Neural cell (in vitro differentiated cells): ENCODE data around the gene FAM83C. TPM values are rescaled to one million over a fixed set of nuclear protein-coding genes. Genes with fewer than 3 reads are reported as not detected.
"Not testable (repeated sequence)": the region's sequence is repeated elsewhere in the genome, so short reads cannot be mapped to it uniquely, and the experiment has no call there.

Experiments
- H2AFZ ChIP-seq: fragments of 200-600, 300-800 bp; sonication (generic), shearing (Covaris generic); 2 replicates; pipeline ENCODE4 v1.6.0; 2014; ENCODE audit warnings: low read depth, mild to moderate bottlenecking, antibody characterized with exemption, low read length, moderate library complexity
- H3F3A ChIP-seq: fragments of 200-600 bp; shearing (Covaris generic); 2 replicates; pipeline ENCODE4 v1.6.1; 2016; ENCODE audit warnings: mild to moderate bottlenecking, moderate library complexity, mixed read lengths, antibody characterized with exemption, low read length; ENCODE audit not compliant: insufficient read depth, poor library complexity, severe bottlenecking
- H3K27ac ChIP-seq: fragments of 200-600, 300-800 bp; sonication (generic), shearing (Covaris generic); 2 replicates; pipeline ENCODE4 v1.5.1; 2014; ENCODE audit warnings: mild to moderate bottlenecking, low read length, moderate library complexity
- H3K27me3 ChIP-seq: fragments of 300-800, 200-600 bp; sonication (generic), shearing (Covaris generic); 2 replicates; pipeline ENCODE4 v1.6.0; 2014; ENCODE audit warnings: mild to moderate bottlenecking, low read depth, low read length, moderate library complexity; ENCODE audit not compliant: insufficient read depth
- H3K36me3 ChIP-seq: fragments of 300-800, 200-600 bp; sonication (generic), shearing (Covaris generic); 2 replicates; pipeline ENCODE4 v1.5.1; 2014; ENCODE audit warnings: mild to moderate bottlenecking, antibody characterized with exemption, low read length, moderate library complexity; ENCODE audit not compliant: insufficient read depth
- H3K4me2 ChIP-seq: fragments of 300-800, 200-600 bp; sonication (generic), shearing (Covaris generic); 2 replicates; pipeline ENCODE4 v1.6.0; 2014; ENCODE audit warnings: mild to moderate bottlenecking, low read length
- H3K4me3 ChIP-seq: fragments of 300-800, 200-600 bp; sonication (generic), shearing (Covaris generic); 2 replicates; pipeline ENCODE4 v1.5.1; 2014; ENCODE audit warnings: mild to moderate bottlenecking, low read length, moderate library complexity
- H3K79me2 ChIP-seq: fragments of 200-600 bp; shearing (Covaris generic); replicated peaks from 2 replicates; pipeline ENCODE4 v1.6.0; 2014; ENCODE audit warnings: mild to moderate bottlenecking, low read length, moderate library complexity; ENCODE audit not compliant: insufficient read depth
- H3K9ac ChIP-seq: fragments of 300-800, 200-600 bp; sonication (generic), shearing (Covaris generic); 2 replicates; pipeline ENCODE4 v1.6.1; 2016; ENCODE audit warnings: mild to moderate bottlenecking, low read length, mixed read lengths
- H3K9me2 ChIP-seq: fragments of 200-600 bp; shearing (Covaris generic); 2 replicates; pipeline ENCODE4 v1.6.1; 2016; ENCODE audit warnings: mild to moderate bottlenecking, low read length, mixed read lengths; ENCODE audit not compliant: insufficient read depth
- H3K9me3 ChIP-seq: fragments of 200-600, 300-800 bp; sonication (generic), shearing (Covaris generic); 2 replicates; pipeline ENCODE4 v1.6.1; 2016; ENCODE audit warnings: mild to moderate bottlenecking, mixed run types, low read length, moderate library complexity, mixed read lengths
- H4K20me1 ChIP-seq: fragments of 200-600 bp; shearing (Covaris generic); 2 replicates; pipeline ENCODE4 v1.6.1; 2016; ENCODE audit warnings: mild to moderate bottlenecking, mixed run types; ENCODE audit not compliant: insufficient read depth
- EP300 ChIP-seq: fragments of 450-650 bp; conservative IDR thresholded peaks from 2 replicates; pipeline ENCODE4 v1.6.1; 2014; ENCODE audit warnings: antibody characterized with exemption, mild to moderate bottlenecking, moderate library complexity; ENCODE audit not compliant: poor library complexity, severe bottlenecking
- EZH2 ChIP-seq: fragments of 200-600, 300-800 bp; shearing (Covaris generic), sonication (generic); IDR thresholded peaks from 2 replicates; pipeline ENCODE4 v1.6.1; 2014; ENCODE audit warnings: antibody characterized with exemption, low read length, borderline replicate concordance, mild to moderate bottlenecking; ENCODE audit not compliant: insufficient read depth, poor library complexity, severe bottlenecking
- MXI1 ChIP-seq: fragments of 450-650 bp; conservative IDR thresholded peaks from 2 replicates; pipeline ENCODE4 v1.6.1; 2014; ENCODE audit warnings: antibody characterized with exemption, mild to moderate bottlenecking; ENCODE audit not compliant: poor library complexity, severe bottlenecking
- POLR2AphosphoS5 ChIP-seq: IDR thresholded peaks from 2 replicates; pipeline ENCODE4 v1.6.1; 2012
- RAD21 ChIP-seq: fragments of 450-650 bp; conservative IDR thresholded peaks from 2 replicates; pipeline ENCODE4 v1.6.1; 2014; ENCODE audit warnings: antibody characterized with exemption, mild to moderate bottlenecking, moderate library complexity
- SMC3 ChIP-seq: fragments of 450-650 bp; conservative IDR thresholded peaks from 2 replicates; pipeline ENCODE4 v1.6.1; 2014; ENCODE audit warnings: antibody characterized with exemption, mild to moderate bottlenecking, moderate library complexity; ENCODE audit not compliant: poor library complexity
- TAF1 ChIP-seq: IDR thresholded peaks from 2 replicates; pipeline ENCODE4 v1.6.1; 2012; ENCODE audit warnings: low read depth
- polyA plus RNA-seq: library from polyadenylated mRNA; depleted of rRNA; stranded (reverse); fragments of >200 nt; gene quantifications from 2 replicates; pipeline ENCODE4 v1.2.3, GENCODE V29; 2014
- TF ChIP-seq, protein P1 (sequence below): IDR thresholded peaks from 2 replicates; pipeline ENCODE4 v1.6.1; 2012; ENCODE audit warnings: borderline replicate concordance
- TF ChIP-seq, protein P2 (sequence below): fragments of 450-650 bp; IDR thresholded peaks from 2 replicates; pipeline ENCODE4 v1.5.1; 2014; ENCODE audit warnings: antibody characterized with exemption, mild to moderate bottlenecking, moderate library complexity; ENCODE audit not compliant: poor library complexity, severe bottlenecking

The FAM83C gene
- polyA plus RNA-seq, 1 donor from 2014 or later = not detected

DNA sequence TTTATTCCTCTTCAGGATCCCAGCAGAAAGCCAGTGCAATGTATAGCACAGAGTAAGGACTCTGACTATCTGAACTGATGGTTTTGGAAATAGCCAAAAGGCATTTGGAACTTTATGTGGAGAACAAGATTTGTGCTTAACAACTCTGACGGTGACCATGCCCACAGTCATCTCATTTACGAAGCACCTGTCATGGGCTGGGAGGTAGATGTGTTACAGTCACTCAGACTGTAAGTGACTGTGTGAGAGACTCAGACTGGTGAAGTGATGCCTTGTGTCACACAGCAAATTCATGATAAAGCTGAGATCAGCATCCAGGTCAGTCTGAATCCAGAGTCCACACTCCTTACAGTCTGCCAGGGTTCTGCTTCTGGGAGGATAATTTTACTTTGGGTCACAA lies 23.9 kb upstream of the FAM83C start:
- no peak overlapping the region for H3K9ac ChIP-seq
- no peaks in the 10 kb centered on the region for H3K79me2 ChIP-seq
- H4K20me1 ChIP-seq = no peaks in the 10 kb centered on the region
- H3K4me3 ChIP-seq = no peak overlapping the region
- H2AFZ ChIP-seq = no peak overlapping the region
- H3F3A ChIP-seq = no peaks in the 10 kb centered on the region
- TF ChIP-seq TAF1 = no peak
- no peaks in the 10 kb centered on the region for H3K9me3 ChIP-seq
- no peaks in the 10 kb centered on the region for H3K27me3 ChIP-seq
- no peaks in the 10 kb centered on the region for H3K9me2 ChIP-seq
- no peaks in the 10 kb centered on the region for H3K36me3 ChIP-seq
- H3K4me2 ChIP-seq = no peak overlapping the region
- no peak overlapping the region for H3K27ac ChIP-seq

DNA sequence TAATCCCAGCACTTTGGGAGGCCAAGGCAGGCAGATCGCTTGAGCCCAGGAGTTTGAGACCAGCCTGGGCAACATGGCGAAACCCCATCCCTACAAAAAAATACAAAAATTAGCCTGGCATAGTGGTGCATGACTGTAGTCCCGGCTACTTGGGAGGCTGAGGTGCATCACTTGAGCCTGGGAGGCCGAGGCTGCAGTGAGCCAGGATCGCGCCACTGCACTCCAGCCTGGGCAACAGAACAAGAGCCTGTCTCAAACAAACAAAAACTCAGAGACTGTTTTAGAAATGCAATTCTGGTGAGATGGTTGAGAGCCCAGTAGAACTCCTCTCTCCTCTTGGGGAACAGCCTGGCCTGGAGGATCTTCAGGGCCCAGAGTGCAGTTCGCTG lies 23.4 kb upstream of the FAM83C start:
- H3F3A ChIP-seq, H4K20me1 ChIP-seq, H3K79me2 ChIP-seq, H3K27me3 ChIP-seq, H3K36me3 ChIP-seq, H3K9me3 ChIP-seq, H3K4me3 ChIP-seq, H3K9me2 ChIP-seq, H2AFZ ChIP-seq, H3K27ac ChIP-seq, H3K4me2 ChIP-seq, H3K9ac ChIP-seq: not testable (repeated sequence)

DNA sequence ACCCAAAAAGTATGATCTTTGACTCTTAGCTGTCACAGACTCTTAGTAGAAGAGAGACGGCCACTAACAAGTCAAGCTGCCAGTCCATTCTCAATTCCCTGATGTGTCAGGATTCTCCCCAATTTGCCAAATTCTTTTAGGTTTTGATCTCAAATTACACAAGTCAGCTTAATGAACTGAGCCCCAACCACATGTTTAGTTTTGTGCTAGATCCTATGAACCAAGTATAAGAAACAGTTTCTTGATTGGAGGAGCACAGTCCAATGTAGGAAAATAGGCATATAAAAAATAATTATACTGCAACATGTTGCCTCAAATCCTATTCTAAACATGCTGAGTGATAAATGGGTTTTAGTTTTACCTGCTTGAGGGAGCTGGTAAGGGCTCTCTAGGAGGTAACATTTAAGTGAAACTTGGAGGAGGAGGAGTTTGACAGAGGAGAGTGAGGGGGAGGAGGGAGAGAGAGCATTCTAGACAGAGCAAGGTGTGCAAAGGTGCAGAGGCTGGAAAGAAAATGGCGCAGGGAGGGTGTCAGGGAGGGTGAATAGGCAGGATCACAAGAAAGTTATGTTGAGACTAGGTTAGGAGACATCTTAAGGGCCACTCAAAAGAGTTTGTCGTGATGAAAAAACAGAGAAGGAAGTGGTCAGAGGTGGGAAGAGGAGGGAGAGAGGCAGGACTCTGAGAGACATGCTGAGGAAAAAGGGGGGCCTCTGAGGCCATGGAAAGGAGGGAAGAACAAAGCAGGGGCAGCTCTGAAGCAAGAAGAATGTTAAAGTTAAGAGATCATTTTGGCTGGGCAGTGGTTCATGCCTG lies 22.8 kb upstream of the FAM83C start:
- Histone ChIP-seq H3K27me3 (no peaks in the 10 kb centered on the region), H3K9me2 (no peaks in the 10 kb centered on the region), H3K36me3 (no peaks in the 10 kb centered on the region), H3F3A (no peaks in the 10 kb centered on the region), H3K4me3 (no peak overlapping the region), H4K20me1 (no peaks in the 10 kb centered on the region), H3K27ac (no peak overlapping the region), H3K4me2 (no peak overlapping the region), H3K9me3 (no peaks in the 10 kb centered on the region), H2AFZ (no peak overlapping the region), H3K9ac (no peak overlapping the region), H3K79me2 (no peaks in the 10 kb centered on the region)
- no peak for TF ChIP-seq EZH2
- TF ChIP-seq EP300 = no peak
- no peak for TF ChIP-seq MXI1
- no peak for TF ChIP-seq SMC3

DNA sequence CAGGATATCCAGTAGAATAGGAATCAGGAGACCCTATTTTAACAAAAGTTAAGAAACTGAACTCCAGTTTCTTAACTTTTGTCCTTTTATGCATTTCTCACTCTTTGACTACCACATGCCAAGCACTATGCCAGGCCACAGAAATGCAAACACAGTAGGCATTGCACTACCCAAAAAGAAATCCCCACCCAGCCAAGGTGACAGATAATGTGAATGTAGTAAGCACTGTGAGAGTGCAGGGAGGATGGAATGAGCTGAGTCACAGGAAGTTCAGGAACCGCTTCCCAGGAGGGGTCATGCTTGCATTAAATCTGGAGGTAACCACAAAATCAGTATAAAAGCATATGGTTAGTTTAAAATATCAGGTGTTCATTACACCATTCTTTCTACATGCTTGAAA lies 20.1 kb upstream of the FAM83C start:
- Histone ChIP-seq H3K36me3 (no peaks in the 10 kb centered on the region), H3K4me2 (no peak overlapping the region), H3K9me2 (no peaks in the 10 kb centered on the region), H4K20me1 (no peaks in the 10 kb centered on the region), H2AFZ (no peak overlapping the region), H3K9ac (no peak overlapping the region), H3K9me3 (no peaks in the 10 kb centered on the region), H3F3A (no peaks in the 10 kb centered on the region), H3K27ac (no peak overlapping the region), H3K4me3 (no peak overlapping the region), H3K79me2 (no peaks in the 10 kb centered on the region), H3K27me3 (no peaks in the 10 kb centered on the region)
- TF ChIP-seq EP300 (no peak), MXI1 (no peak), SMC3 (no peak), RAD21 (no peak), TAF1 (no peak), EZH2 (no peak), POLR2AphosphoS5 (no peak)
- TF ChIP-seq, protein P1, sequence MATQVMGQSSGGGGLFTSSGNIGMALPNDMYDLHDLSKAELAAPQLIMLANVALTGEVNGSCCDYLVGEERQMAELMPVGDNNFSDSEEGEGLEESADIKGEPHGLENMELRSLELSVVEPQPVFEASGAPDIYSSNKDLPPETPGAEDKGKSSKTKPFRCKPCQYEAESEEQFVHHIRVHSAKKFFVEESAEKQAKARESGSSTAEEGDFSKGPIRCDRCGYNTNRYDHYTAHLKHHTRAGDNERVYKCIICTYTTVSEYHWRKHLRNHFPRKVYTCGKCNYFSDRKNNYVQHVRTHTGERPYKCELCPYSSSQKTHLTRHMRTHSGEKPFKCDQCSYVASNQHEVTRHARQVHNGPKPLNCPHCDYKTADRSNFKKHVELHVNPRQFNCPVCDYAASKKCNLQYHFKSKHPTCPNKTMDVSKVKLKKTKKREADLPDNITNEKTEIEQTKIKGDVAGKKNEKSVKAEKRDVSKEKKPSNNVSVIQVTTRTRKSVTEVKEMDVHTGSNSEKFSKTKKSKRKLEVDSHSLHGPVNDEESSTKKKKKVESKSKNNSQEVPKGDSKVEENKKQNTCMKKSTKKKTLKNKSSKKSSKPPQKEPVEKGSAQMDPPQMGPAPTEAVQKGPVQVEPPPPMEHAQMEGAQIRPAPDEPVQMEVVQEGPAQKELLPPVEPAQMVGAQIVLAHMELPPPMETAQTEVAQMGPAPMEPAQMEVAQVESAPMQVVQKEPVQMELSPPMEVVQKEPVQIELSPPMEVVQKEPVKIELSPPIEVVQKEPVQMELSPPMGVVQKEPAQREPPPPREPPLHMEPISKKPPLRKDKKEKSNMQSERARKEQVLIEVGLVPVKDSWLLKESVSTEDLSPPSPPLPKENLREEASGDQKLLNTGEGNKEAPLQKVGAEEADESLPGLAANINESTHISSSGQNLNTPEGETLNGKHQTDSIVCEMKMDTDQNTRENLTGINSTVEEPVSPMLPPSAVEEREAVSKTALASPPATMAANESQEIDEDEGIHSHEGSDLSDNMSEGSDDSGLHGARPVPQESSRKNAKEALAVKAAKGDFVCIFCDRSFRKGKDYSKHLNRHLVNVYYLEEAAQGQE = no peak
- TF ChIP-seq, protein P2, sequence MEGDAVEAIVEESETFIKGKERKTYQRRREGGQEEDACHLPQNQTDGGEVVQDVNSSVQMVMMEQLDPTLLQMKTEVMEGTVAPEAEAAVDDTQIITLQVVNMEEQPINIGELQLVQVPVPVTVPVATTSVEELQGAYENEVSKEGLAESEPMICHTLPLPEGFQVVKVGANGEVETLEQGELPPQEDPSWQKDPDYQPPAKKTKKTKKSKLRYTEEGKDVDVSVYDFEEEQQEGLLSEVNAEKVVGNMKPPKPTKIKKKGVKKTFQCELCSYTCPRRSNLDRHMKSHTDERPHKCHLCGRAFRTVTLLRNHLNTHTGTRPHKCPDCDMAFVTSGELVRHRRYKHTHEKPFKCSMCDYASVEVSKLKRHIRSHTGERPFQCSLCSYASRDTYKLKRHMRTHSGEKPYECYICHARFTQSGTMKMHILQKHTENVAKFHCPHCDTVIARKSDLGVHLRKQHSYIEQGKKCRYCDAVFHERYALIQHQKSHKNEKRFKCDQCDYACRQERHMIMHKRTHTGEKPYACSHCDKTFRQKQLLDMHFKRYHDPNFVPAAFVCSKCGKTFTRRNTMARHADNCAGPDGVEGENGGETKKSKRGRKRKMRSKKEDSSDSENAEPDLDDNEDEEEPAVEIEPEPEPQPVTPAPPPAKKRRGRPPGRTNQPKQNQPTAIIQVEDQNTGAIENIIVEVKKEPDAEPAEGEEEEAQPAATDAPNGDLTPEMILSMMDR = no peak
